Kidney (tissue), 14 donors: ENCODE measurements around the gene ARHGAP44. TPM values are rescaled to one million over a fixed set of nuclear protein-coding genes. Genes with fewer than 3 reads are reported as not detected.
"Not testable (repeated sequence)": the region's sequence is repeated elsewhere in the genome, so short reads cannot be mapped to it uniquely, and the experiment has no call there.

Source experiments
- DNase-seq, 5 donors: peaks; one replicate each; pipeline ENCODE4 v3.0.0-alpha.2; 2013 to 2020
- FAIRE-seq: peaks from 2 replicates; lab custom pipeline; 2012; peaks lifted over from hg19 to GRCh38; lab: Jason Lieb, UNC
- H3K27ac ChIP-seq, 2 donors: one replicate each; pipeline ENCODE4 v1.7.0; 2013; ENCODE audit warnings: low read depth in 2 of 2, low read length in 2 of 2, inconsistent platforms in 1 of 2
- H3K27me3 ChIP-seq: one replicate; pipeline ENCODE4 v1.7.1; 2013; ENCODE audit warnings: low read length, inconsistent platforms; ENCODE audit not compliant: control insufficient read depth, insufficient read depth
- H3K36me3 ChIP-seq, 3 donors: one replicate each; pipeline versions ENCODE4 v1.7.0 to v1.7.1; 2013; ENCODE audit warnings: low read length in 3 of 3, control low read depth in 1 of 3, inconsistent platforms in 1 of 3; ENCODE audit not compliant: insufficient read depth in 3 of 3, control insufficient read depth in 2 of 3
- H3K4me1 ChIP-seq, 3 donors: one replicate each; pipeline versions ENCODE4 v1.7.0 to v1.7.1; 2013; ENCODE audit warnings: low read length in 3 of 3, inconsistent platforms in 1 of 3, low read depth in 1 of 3; ENCODE audit not compliant: control insufficient read depth in 2 of 3, insufficient read depth in 2 of 3
- H3K4me3 ChIP-seq, 3 donors: one replicate each; pipeline versions ENCODE4 v1.7.0 to v1.8.1; 2013; ENCODE audit warnings: low read length in 3 of 3, control low read depth in 1 of 3, inconsistent platforms in 1 of 3
- H3K9ac ChIP-seq, 3 donors: one replicate each; pipeline versions ENCODE4 v1.7.0 to v1.7.1; 2013; ENCODE audit warnings: low read length in 3 of 3, control low read depth in 1 of 3, inconsistent platforms in 1 of 3
- H3K9me3 ChIP-seq, 3 donors: one replicate each; pipeline versions ENCODE4 v1.7.0 to v1.7.1; 2013; ENCODE audit warnings: low read length in 3 of 3, control low read depth in 1 of 3, inconsistent platforms in 1 of 3; ENCODE audit not compliant: control insufficient read depth in 2 of 3, insufficient read depth in 1 of 3
- intact Hi-C: fragments of 100-400 bp; cut with DNase I; formaldehyde crosslinking; loops from one replicate; pipeline ENCODE4 v1.11.1; 2022
- polyA plus RNA-seq: library from polyadenylated mRNA; stranded (reverse); fragments of 350-450 nt; fragmentation: Illumina TruSeq; extraction: RNeasy Lipid Tissue Mini Kit (QIAGEN cat#74804); gene quantifications from one replicate; pipeline ENCODE4 v1.2.3, GENCODE V29; 2014; ENCODE audit warnings: low read depth, low replicate concordance; ENCODE audit not compliant: insufficient read depth
- total RNA-seq: library from RNA; stranded (reverse); fragmentation: NEBNext Ultra II Directional; extraction: Animal tissue kit (Norgen Biotek cat#: 25700); gene quantifications from one replicate; pipeline ENCODE4 v1.2.1, GENCODE V29; 2021
- TF ChIP-seq, protein P1 (sequence below): IDR thresholded peaks from 3 replicates; pipeline ENCODE4 v1.5.1; 2012; ENCODE audit warnings: mild to moderate bottlenecking, moderate library complexity, borderline replicate concordance; ENCODE audit not compliant: insufficient read depth; ENCODE audit errors: extremely low read depth
- donor health status: control.
- donor health status: control.
- donor health status: control.
- donor health status: control.
- donor health status: control.
- donor health status: DM: yes; HTN: yes; CAD: no.
- donor health status: Normal renal cell carcinoma (clear cell type).

ARHGAP44 gene
- total and polyA plus RNA-seq, 2 donors from 2014 or later = 3.7 to 8.4 TPM

DNA sequence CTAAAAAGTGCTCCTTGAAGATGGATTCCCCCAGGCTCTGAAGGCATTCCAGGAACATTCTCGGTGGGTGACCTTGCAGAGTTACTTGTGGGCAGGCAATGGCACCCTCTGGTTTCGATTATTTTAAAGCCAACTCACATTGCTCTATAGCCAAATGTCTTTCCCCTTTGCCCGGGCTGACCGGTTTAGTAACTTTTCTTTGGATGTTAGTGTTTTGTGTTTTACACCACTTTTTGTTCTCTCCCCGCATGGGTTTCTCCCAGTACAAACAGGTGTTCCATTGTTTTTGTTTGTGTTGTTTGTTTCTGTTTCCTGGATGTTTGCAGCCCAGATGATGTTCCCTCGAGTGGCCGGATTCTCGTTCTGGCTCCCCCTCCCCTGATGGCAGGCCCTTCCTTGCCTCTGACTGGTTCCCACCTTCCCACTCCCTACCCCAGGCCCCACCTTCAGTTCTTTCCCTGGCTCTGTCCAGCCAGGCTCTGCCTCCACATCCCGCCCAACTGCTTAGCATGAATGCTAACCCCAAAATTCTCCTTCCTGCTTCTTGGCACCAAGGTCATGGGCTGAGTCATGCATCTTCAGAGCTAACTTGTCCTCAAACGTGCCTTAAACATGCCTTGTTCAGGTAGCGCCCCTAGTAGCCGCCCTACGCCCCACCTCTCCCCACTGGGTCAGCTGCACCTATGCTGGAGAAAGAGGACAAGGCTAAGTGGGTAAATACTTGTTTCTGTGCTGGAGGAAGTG is 187.9 kb downstream of the ARHGAP44 start:
- H3K27ac ChIP-seq = no peak overlapping the region
- H3K4me1 ChIP-seq = no peaks in the 10 kb centered on the region
- DNase-seq = no peak
- H3K9me3 ChIP-seq = no peaks in the 10 kb centered on the region
- FAIRE-seq = no peak
- no peaks in the 10 kb centered on the region for H3K27me3 ChIP-seq
- intact Hi-C loops = no loop called here
- TF ChIP-seq, protein P1, sequence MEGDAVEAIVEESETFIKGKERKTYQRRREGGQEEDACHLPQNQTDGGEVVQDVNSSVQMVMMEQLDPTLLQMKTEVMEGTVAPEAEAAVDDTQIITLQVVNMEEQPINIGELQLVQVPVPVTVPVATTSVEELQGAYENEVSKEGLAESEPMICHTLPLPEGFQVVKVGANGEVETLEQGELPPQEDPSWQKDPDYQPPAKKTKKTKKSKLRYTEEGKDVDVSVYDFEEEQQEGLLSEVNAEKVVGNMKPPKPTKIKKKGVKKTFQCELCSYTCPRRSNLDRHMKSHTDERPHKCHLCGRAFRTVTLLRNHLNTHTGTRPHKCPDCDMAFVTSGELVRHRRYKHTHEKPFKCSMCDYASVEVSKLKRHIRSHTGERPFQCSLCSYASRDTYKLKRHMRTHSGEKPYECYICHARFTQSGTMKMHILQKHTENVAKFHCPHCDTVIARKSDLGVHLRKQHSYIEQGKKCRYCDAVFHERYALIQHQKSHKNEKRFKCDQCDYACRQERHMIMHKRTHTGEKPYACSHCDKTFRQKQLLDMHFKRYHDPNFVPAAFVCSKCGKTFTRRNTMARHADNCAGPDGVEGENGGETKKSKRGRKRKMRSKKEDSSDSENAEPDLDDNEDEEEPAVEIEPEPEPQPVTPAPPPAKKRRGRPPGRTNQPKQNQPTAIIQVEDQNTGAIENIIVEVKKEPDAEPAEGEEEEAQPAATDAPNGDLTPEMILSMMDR = no peak
- no peak overlapping the region for H3K9ac ChIP-seq
- no peak overlapping the region for H3K4me3 ChIP-seq
- H3K36me3 ChIP-seq = no peaks in the 10 kb centered on the region

GRCh38 chr17:12978787-12979186 is 189.5 kb downstream of the ARHGAP44 start:
- H3K27ac ChIP-seq, H3K9ac ChIP-seq, H3K4me1 ChIP-seq, H3K4me3 ChIP-seq, DNase-seq, FAIRE-seq, H3K9me3 ChIP-seq, H3K36me3 ChIP-seq, intact Hi-C loops, H3K27me3 ChIP-seq: not testable (repeated sequence)

- H3K36me3 ChIP-seq = no peaks in the 10 kb centered on the region
- no peaks in the 10 kb centered on the region for H3K9me3 ChIP-seq
- no peak overlapping the region for H3K4me3 ChIP-seq
- no peak overlapping the region for H3K27ac ChIP-seq
- DNase-seq (no peak), FAIRE-seq (no peak)
- H3K9ac ChIP-seq = no peak overlapping the region
- no peaks in the 10 kb centered on the region for H3K4me1 ChIP-seq
- intact Hi-C loops = no loop called here
- no peaks in the 10 kb centered on the region for H3K27me3 ChIP-seq
- TF ChIP-seq, protein P1 = no peak
Observed at GRCh38 chr17:12979246-12979645, 189.9 kb downstream of the ARHGAP44 start.

DNA sequence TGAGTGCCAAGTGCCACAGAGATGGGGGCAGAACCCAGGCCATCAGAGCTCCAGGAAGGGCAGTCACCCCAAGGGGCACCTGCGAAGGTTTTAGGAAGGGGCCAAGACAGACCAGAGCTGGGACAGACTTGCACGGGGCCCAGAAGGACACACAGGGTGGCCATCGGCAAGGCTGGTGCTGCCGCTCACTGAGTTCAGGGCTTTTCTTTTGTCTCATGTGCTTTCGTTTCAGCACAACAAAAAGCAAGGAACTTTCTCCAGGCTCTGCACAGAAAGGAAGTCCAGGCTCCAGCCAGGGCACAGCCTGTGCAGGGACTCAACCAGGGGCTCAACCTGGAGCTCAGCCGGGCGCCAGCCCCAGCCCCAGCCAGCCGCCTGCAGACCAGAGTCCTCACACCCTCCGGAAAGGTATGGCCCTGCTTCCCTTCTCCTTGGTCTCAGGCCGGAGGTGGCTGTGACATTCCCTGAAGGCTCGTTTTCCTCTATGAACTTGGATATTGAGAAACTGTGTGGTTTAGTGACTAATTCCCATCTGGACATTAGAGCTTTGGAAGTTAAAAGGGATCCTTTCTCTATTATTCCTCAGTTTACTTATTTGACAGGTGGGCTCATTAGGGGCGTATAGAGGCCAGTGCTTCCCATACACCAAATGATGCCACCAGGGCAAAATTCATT is 190.7 kb downstream of the ARHGAP44 start:
- DNase-seq (no peak), FAIRE-seq (no peak)
- H3K4me3 ChIP-seq = no peak overlapping the region
- H3K9me3 ChIP-seq = no peaks in the 10 kb centered on the region
- no peaks in the 10 kb centered on the region for H3K27me3 ChIP-seq
- TF ChIP-seq, protein P1 = no peak
- H3K9ac ChIP-seq = no peak overlapping the region
- H3K4me1 ChIP-seq = peaks cover 0 to 2% (median 2%) of the 10 kb centered on the region in 3 donors
- H3K27ac ChIP-seq = no peak overlapping the region
- H3K36me3 ChIP-seq = no peaks in the 10 kb centered on the region
- intact Hi-C loops = no loop called here
